ENCODE results near the gene DNAJC30.
A peak's percentile ranks its signal among the peaks of the same experiment; 100 is the strongest.

The DNAJC30 gene

GRCh38 chr7:73699370-73700068 is 16.3 kb upstream of the DNAJC30 start:
- no peak overlapping the region for H3K27ac ChIP-seq (ENCODE audit: low read depth, low read length)
- peaks cover 9% of the 10 kb centered on the region for H3K4me1 ChIP-seq (ENCODE audit: insufficient read depth, low read length)
- no peaks in the 10 kb centered on the region for H3K9me3 ChIP-seq (ENCODE audit: low read length)
- no peaks in the 10 kb centered on the region for H3K27me3 ChIP-seq (ENCODE audit: control insufficient read depth in 1 of 2, insufficient read depth in 2 of 2, low read length in 2 of 2)
- no peak overlapping the region for H3K4me3 ChIP-seq (ENCODE audit: low read depth in 1 of 2, low read length in 2 of 2)
- H3K36me3 ChIP-seq (ENCODE audit: insufficient read depth, low read length): peaks cover 44% of the 10 kb centered on the region
- no peak overlapping the region for H3K9ac ChIP-seq (ENCODE audit: low read length)

- Histone ChIP-seq H3K36me3 (ENCODE audit: insufficient read depth, low read length) (peaks cover 55% of the 10 kb centered on the region), H3K9me3 (ENCODE audit: low read length) (no peaks in the 10 kb centered on the region), H3K27me3 (ENCODE audit: control insufficient read depth in 1 of 2, insufficient read depth in 2 of 2, low read length in 2 of 2) (no peaks in the 10 kb centered on the region), H3K9ac (ENCODE audit: low read length) (no peak overlapping the region), H3K4me1 (ENCODE audit: insufficient read depth, low read length) (peaks cover under 1% of the 10 kb centered on the region), H3K4me3 (ENCODE audit: low read depth in 1 of 2, low read length in 2 of 2) (no peak overlapping the region), H3K27ac (ENCODE audit: low read depth, low read length) (no peak overlapping the region)
These were observed 15.2 kb upstream of the DNAJC30 start for GRCh38 chr7:73698410-73698809.

GRCh38 chr7:73696372-73696771 is 13.1 kb upstream of the DNAJC30 start:
- no peak overlapping the region for H3K27ac ChIP-seq (ENCODE audit: low read depth, low read length)
- no peak overlapping the region for H3K9ac ChIP-seq (ENCODE audit: low read length)
- H3K36me3 ChIP-seq (ENCODE audit: insufficient read depth, low read length): peaks cover 72% of the 10 kb centered on the region
- no peaks in the 10 kb centered on the region for H3K9me3 ChIP-seq (ENCODE audit: low read length)
- no peaks in the 10 kb centered on the region for H3K4me1 ChIP-seq (ENCODE audit: insufficient read depth, low read length)
- no peak overlapping the region for H3K4me3 ChIP-seq (ENCODE audit: low read depth in 1 of 2, low read length in 2 of 2)
- no peaks in the 10 kb centered on the region for H3K27me3 ChIP-seq (ENCODE audit: control insufficient read depth in 1 of 2, insufficient read depth in 2 of 2, low read length in 2 of 2)

GRCh38 chr7:73690646-73691045 is 7.4 kb upstream of the DNAJC30 start:
- H3K36me3 ChIP-seq (ENCODE audit: insufficient read depth, low read length): peaks cover 59% of the 10 kb centered on the region

GRCh38 chr7:73688288-73688687 is 5.0 kb upstream of the DNAJC30 start:
- no peak overlapping the region for H3K27ac ChIP-seq (ENCODE audit: low read depth, low read length)
- no peaks in the 10 kb centered on the region for H3K27me3 ChIP-seq (ENCODE audit: control insufficient read depth in 1 of 2, insufficient read depth in 2 of 2, low read length in 2 of 2)
- H3K36me3 ChIP-seq (ENCODE audit: insufficient read depth, low read length): peaks cover 39% of the 10 kb centered on the region
- H3K4me3 ChIP-seq (ENCODE audit: low read depth in 1 of 2, low read length in 2 of 2): no peak overlapping the region
- H3K9ac ChIP-seq (ENCODE audit: low read length): no peak overlapping the region
- H3K9me3 ChIP-seq (ENCODE audit: low read length): no peaks in the 10 kb centered on the region
- peaks cover 4% of the 10 kb centered on the region for H3K4me1 ChIP-seq (ENCODE audit: insufficient read depth, low read length)

More at GRCh38 chr7:73690646-73691045, 7.4 kb upstream of the DNAJC30 start:
- Histone ChIP-seq H3K4me1 (ENCODE audit: insufficient read depth, low read length) (no peaks in the 10 kb centered on the region), H3K4me3 (ENCODE audit: low read depth in 1 of 2, low read length in 2 of 2) (no peak overlapping the region), H3K9ac (ENCODE audit: low read length) (no peak overlapping the region), H3K27me3 (ENCODE audit: control insufficient read depth in 1 of 2, insufficient read depth in 2 of 2, low read length in 2 of 2) (no peaks in the 10 kb centered on the region), H3K27ac (ENCODE audit: low read depth, low read length) (no peak overlapping the region), H3K9me3 (ENCODE audit: low read length) (no peaks in the 10 kb centered on the region)

- no peaks in the 10 kb centered on the region for H3K27me3 ChIP-seq (ENCODE audit: control insufficient read depth in 1 of 2, insufficient read depth in 2 of 2, low read length in 2 of 2)
- peaks cover 25% of the 10 kb centered on the region for H3K4me1 ChIP-seq (ENCODE audit: insufficient read depth, low read length)
- H3K36me3 ChIP-seq (ENCODE audit: insufficient read depth, low read length): peaks cover 19% of the 10 kb centered on the region
- H3K27ac ChIP-seq (ENCODE audit: low read depth, low read length): no peak overlapping the region
- H3K9me3 ChIP-seq (ENCODE audit: low read length): no peaks in the 10 kb centered on the region
- no peak overlapping the region for H3K4me3 ChIP-seq (ENCODE audit: low read depth in 1 of 2, low read length in 2 of 2)
- H3K9ac ChIP-seq (ENCODE audit: low read length): no peak overlapping the region
These were observed 2.1 kb upstream of the DNAJC30 start for GRCh38 chr7:73685311-73685710.

- Histone ChIP-seq H3K36me3 (ENCODE audit: insufficient read depth, low read length) (peaks cover 24% of the 10 kb centered on the region), H3K27ac (ENCODE audit: low read depth, low read length) (peak overlapping the region; percentile 89), H3K9ac (ENCODE audit: low read length) (peak overlapping the region; percentile 84), H3K4me3 (ENCODE audit: low read depth in 1 of 2, low read length in 2 of 2) (peak overlapping the region; percentile 81 to 97), H3K27me3 (ENCODE audit: control insufficient read depth in 1 of 2, insufficient read depth in 2 of 2, low read length in 2 of 2) (no peaks in the 10 kb centered on the region), H3K9me3 (ENCODE audit: low read length) (no peaks in the 10 kb centered on the region), H3K4me1 (ENCODE audit: insufficient read depth, low read length) (peaks cover 26% of the 10 kb centered on the region)
These were observed 788 bp upstream of the DNAJC30 start for GRCh38 chr7:73683788-73684693.

- H3K27ac ChIP-seq (ENCODE audit: low read depth, low read length): peak overlapping the region; percentile 86
- H3K9me3 ChIP-seq (ENCODE audit: low read length): no peaks in the 10 kb centered on the region
- peak overlapping the region; percentile 87 for H3K9ac ChIP-seq (ENCODE audit: low read length)
- H3K4me1 ChIP-seq (ENCODE audit: insufficient read depth, low read length): peaks cover 26% of the 10 kb centered on the region
- peak overlapping the region; percentile 81 to 91 for H3K4me3 ChIP-seq (ENCODE audit: low read depth in 1 of 2, low read length in 2 of 2)
- H3K27me3 ChIP-seq (ENCODE audit: control insufficient read depth in 1 of 2, insufficient read depth in 2 of 2, low read length in 2 of 2): no peaks in the 10 kb centered on the region
- peaks cover 15% of the 10 kb centered on the region for H3K36me3 ChIP-seq (ENCODE audit: insufficient read depth, low read length)
These were observed 553 bp downstream of the DNAJC30 start for GRCh38 chr7:73682745-73683055.

- Histone ChIP-seq H3K9ac (ENCODE audit: low read length) (no peak overlapping the region), H3K27me3 (ENCODE audit: control insufficient read depth in 1 of 2, insufficient read depth in 2 of 2, low read length in 2 of 2) (no peaks in the 10 kb centered on the region), H3K9me3 (ENCODE audit: low read length) (no peaks in the 10 kb centered on the region), H3K4me1 (ENCODE audit: insufficient read depth, low read length) (peaks cover 26% of the 10 kb centered on the region), H3K4me3 (ENCODE audit: low read depth in 1 of 2, low read length in 2 of 2) (no peak overlapping the region), H3K27ac (ENCODE audit: low read depth, low read length) (no peak overlapping the region), H3K36me3 (ENCODE audit: insufficient read depth, low read length) (peaks cover 11% of the 10 kb centered on the region)
These were observed 2.2 kb downstream of the DNAJC30 start for GRCh38 chr7:73681031-73681430.

GRCh38 chr7:73680501-73680900 is 2.8 kb downstream of the DNAJC30 start:
- no peaks in the 10 kb centered on the region for H3K27me3 ChIP-seq (ENCODE audit: control insufficient read depth in 1 of 2, insufficient read depth in 2 of 2, low read length in 2 of 2)
- peaks cover 11% of the 10 kb centered on the region for H3K36me3 ChIP-seq (ENCODE audit: insufficient read depth, low read length)
- H3K4me3 ChIP-seq (ENCODE audit: low read depth in 1 of 2, low read length in 2 of 2): no peak overlapping the region
- no peak overlapping the region for H3K9ac ChIP-seq (ENCODE audit: low read length)
- no peak overlapping the region for H3K27ac ChIP-seq (ENCODE audit: low read depth, low read length)
- H3K9me3 ChIP-seq (ENCODE audit: low read length): no peaks in the 10 kb centered on the region
- H3K4me1 ChIP-seq (ENCODE audit: insufficient read depth, low read length): peaks cover 26% of the 10 kb centered on the region

GRCh38 chr7:73679709-73680108 is 3.5 kb downstream of the DNAJC30 start:
- Histone ChIP-seq H3K4me1 (ENCODE audit: insufficient read depth, low read length) (peaks cover 26% of the 10 kb centered on the region), H3K27ac (ENCODE audit: low read depth, low read length) (no peak overlapping the region), H3K36me3 (ENCODE audit: insufficient read depth, low read length) (peaks cover 11% of the 10 kb centered on the region), H3K27me3 (ENCODE audit: control insufficient read depth in 1 of 2, insufficient read depth in 2 of 2, low read length in 2 of 2) (no peaks in the 10 kb centered on the region), H3K4me3 (ENCODE audit: low read depth in 1 of 2, low read length in 2 of 2) (no peak overlapping the region), H3K9me3 (ENCODE audit: low read length) (no peaks in the 10 kb centered on the region), H3K9ac (ENCODE audit: low read length) (no peak overlapping the region)
